GM18870 (cell line): ENCODE results near the gene AKAP8L.

Experiments
- ATAC-seq: cut with Tn5 transposase; IDR thresholded peaks from one replicate; pipeline ENCODE4 v1.9.1; 2021; ENCODE audit warnings: moderate library complexity; ENCODE audit not compliant: unreplicated experiment

The AKAP8L gene

DNA sequence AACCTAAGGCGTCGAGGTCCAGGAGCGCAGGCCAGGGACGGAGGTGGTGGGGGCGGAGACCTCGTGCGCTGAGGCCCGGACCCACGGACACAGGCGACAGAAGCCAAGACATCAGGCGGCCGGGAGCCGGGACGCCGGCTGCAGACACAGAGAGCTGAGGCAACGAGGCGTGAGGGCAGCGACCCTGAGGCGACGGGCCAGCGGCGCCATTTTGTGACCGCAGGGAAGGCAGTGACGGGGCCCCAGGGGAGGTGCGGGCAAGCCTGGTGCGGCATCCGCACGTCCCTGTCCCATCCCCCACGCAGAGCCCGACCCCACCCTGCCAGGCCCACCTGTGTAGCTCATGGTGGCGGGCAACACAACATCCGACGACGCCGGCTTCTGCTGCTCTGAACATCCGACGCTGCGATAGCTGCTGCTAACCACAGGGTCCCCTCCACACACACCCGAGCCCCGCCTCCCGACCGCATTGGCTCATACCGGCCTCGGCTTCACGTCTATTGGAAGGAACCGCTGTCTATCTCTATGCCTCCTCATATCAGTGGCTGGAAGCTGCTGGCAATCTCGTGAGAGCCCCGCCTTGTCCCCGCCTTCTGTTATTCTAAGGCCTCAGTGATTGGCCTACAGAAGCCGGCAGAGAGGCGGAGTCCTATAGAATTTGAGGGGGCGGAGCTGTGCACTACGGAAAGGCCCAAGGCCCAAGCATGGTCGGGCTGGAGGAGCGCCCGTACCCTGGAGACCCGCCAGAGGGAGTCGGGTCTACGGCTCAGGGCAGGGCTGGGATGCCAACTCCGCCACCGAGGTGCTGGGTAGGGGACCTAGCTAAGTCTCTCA lies at the start of gene AKAP8L:
Gene AKAP8L, minus strand, starts transcription at position 410 of the 834 bp plus-strand sequence. Its CDS starts 65 bp downstream, at position 345.
- ATAC-seq: peak; percentile 93

- ATAC-seq: no peak
Measured at GRCh38 chr19:15467734-15468214, 49.0 kb upstream of the AKAP8L start.

- peak; percentile 66 for ATAC-seq
Measured at GRCh38 chr19:15466851-15467733, 48.3 kb upstream of the AKAP8L start.

DNA sequence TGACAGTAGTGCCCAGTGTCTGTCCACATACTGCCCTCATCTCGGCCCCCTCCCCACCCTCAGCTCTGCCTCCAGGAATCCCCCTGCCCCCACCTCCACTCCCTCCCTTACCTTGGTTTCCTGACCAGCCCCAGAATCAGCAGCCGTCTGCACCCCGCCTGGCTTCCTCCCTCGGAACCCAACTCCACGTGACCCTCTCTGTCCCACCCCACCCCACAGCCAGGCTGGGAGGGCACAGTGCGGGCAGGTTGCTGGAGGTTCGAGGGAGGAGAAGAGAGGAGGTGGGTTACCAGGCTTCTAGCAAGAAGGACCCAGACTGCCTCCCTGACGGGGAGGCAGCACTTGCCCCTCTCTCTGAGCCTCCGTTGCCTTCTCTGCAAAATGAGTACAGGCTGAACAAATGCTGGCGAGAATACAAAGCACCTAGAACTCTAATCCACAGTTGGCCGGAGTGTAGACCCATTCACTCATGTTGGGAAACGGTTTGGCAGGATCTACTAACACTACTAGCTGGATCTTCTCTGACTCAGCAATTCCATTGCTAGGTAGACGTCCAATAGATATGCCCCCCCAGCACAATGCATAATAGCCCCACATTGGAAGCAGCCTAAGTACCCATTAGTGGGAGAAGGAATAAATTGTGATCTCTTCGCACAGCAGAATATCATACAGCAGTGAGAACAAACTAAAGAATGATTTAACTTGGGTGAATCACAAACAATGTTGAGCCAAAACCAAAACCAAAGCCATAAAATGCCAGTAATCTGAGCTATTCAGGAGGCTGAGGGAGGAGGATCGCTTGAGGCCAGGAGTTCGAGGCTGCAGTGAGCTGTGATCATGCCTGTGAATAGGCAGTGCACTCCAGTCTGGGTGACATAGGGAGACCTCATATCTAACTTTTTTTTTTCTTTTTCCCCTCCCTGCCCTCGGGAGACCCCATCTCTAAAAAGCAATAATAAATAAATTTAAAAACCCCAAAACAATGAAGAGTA lies 45.9 kb upstream of the AKAP8L start, which contains the start of gene RASAL3:
Gene RASAL3, minus strand, starts transcription at position 151 of the 992 bp plus-strand sequence. CDS start 186 bp downstream, outside the sequence.
- no peak for ATAC-seq

GRCh38 chr19:15463861-15464371 lies 45.1 kb upstream of the AKAP8L start:
- no peak for ATAC-seq

GRCh38 chr19:15461694-15462093 lies 42.9 kb upstream of the AKAP8L start:
- ATAC-seq: no peak

GRCh38 chr19:15457701-15458484 lies 39.1 kb upstream of the AKAP8L start:
- ATAC-seq: no peak

DNA sequence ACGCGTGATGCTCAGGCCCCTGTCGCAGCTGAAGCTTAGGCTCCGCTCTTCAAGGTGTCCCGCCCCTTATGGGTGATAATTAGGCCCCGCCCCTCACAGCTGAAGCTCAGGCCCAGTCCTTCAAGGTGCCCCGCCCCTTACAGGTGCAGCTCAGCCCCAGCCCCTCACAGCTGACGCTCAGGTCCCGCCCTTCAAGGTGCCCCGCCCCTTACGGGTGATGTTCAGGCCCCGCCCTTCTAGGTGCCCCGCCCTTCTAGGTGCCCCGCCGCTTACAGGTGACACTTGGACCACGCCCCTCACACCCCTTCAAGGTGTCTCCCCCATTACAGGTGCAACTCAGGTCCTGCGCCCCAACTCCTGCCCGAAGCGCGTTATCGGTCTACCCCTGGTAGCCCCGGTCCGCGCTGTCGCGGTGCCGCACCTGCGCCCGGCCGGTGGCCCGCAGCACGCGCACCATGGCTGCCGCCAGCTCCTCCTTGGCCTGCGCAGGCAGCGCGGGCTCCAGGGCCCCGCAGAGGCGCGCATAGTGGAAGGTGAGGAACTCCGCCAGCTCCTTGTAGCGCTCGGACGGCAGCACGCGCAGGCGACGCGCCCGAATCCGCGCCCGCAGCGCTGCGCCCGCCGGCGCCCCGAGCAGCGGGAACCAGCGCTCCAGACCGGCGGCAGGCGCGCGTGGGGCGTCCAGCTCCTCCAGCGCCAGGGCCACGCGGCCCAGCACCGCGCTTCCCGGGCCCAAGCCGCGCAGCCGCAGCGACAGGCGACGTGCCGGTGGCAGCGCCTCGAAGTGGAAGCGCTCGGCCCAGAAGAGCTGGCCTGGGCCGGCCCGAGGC lies 38.3 kb upstream of the AKAP8L start:
- ATAC-seq: no peak

DNA sequence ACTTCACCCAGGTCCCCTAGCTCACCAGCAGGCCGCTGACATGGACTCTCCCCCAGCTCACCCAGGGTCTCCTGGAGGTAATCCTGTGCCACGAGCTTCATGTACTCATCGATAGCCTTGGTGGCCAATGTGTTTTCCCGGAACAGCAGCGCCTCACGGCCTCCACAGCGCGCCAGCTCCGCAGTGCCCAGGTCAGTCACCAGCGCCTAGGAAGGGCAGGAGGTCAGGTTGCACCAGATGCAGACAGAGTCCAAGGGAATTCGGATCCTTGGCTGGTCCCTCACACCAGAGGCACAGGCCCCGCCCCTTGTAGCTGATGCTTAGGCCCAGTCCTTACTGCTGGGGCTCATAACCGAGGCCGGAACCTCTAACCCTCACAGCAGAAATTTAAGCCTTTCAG lies 37.7 kb upstream of the AKAP8L start:
- no peak for ATAC-seq

DNA sequence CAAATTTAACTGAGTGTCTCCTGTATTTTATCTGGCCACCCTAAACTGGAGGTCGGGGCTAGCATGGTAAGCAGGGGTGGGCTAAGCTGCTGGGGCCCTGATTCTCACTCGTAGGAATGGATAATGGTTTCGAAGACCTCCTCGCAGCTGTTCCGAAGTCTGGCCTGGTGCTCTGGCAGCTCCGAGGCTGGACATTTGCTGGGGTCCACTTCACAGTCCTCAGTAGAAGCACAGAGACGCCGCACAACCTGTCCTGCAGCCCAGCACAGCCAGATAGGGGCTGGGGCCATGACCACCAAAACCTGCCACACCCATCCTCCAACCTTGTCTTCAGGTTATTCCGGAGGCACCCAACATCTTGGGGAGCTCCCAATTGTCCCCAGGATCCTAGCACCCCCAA lies 37.2 kb upstream of the AKAP8L start:
- ATAC-seq: no peak

DNA sequence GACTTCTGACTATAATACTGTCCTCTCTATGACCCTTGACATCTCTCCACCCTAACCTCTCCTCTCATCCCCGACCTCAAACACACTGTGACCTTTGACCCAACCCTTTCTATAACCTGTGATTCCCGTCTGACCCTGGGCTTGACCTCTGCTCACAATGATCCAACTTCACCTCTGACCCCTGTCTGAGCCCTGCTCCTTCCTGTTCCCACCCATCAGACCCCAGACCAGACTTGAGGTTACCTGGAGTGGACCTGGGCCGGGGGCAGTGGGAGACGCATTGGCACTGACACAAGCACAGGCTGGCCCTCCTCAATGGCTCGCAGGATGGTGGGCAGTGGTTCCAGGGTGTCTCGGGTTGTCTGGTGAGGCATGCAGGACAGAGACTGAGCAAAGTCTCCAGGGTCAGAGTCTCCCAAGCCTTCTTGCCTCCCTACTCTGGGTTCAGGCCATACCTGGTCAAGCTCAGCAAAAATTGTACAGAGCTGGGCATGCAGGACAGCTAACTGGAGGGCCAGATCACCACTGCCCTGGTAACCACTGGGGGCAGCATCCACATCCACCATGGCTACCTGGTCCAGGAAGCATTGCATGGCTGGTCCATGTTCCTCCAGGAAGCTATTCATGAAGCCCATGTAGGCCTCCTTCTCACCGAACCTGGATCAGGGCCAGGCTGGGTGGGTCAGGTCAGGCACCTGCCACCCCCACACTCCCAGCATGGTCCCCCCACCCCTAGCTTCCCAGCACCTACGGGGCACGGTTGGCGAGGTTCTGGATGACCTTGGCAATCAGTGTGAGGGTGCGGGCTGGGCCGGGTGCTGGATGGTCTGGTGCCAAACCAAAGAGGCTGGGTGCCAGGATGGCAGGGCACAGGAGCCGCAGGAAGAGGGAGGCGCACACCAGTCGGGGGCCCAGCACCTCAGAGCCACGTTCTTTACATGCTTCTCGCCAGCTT lies 35.4 kb upstream of the AKAP8L start:
- ATAC-seq: no peak

DNA sequence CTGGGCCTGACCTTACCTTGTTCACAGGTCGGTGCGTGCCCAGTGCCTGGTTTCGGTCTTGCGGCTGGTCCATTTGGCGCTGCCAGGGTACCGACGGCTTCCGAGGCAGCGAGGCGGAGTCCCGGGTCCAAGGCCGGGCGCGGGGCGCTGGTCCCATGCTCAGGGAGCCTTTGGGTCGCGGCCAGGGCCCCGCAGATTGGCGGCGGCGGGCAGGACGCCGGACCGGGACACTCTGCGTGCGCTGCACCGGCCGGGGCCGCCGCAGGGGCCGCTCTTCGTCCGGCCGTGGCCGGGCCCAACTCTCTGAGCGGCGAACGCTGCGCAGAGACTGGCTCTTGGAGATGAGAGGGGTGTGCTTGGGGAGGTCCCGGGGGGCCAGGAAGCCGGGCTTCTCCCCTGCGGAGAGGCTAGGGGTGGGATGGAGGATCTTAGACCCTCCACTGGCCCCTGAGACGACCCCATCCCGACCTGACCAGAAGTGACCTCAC lies 34.3 kb upstream of the AKAP8L start:
- ATAC-seq: no peak

GRCh38 chr19:15452111-15453047 lies 33.6 kb upstream of the AKAP8L start:
- no peak for ATAC-seq

- no peak for ATAC-seq
Measured at GRCh38 chr19:15450528-15450890, 31.7 kb upstream of the AKAP8L start.

DNA sequence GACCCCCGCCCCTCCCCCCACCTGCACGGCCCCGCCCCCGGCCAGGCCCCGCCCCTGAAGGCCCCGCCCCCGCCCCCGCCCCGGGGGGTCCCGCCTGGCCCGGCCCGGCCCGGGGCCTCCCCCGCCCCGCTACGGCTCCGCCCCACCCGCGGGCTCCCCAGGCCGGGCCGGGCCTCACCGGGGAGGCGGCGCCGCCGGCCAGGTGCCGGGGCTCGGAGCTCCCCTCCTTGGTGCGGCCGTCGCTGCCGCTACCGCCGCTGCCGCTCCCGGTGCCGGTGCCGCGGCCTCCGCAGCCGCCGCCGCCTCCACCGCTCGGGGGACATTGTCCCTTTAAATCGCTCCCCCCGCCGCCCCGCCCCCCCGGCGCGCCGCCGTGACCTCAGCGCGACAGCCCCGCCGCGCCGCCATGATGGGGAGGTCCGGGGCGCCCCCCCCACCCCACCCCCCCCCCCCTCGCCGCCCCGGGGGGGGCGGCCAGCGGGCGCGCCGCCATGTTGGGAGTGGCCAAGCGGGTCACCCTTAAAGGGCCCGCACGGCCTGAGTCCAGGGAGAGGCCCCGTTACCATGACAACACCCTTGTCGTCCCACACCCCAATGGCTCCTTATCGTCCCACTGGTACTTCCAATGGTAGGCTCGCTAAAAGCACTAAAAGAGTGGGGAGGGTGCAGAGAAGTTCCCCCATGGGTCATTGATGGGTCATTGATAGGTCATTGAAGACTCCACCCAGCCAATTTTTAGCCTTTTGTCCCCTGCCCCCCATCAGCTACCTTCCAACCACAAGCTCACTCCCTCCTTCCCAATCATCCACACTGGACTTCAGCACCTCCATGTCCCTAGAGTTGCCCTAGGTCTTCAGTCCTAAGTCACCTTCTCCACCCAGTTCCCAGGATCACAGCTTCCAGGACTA lies 31.1 kb upstream of the AKAP8L start, which contains the start of gene WIZ:
Gene WIZ, minus strand, starts transcription at position 337 of the 908 bp plus-strand sequence. CDS start 1,649 bp downstream, outside the sequence.
- ATAC-seq: no peak
